Measurements from ENCODE around the gene FGF21.
"Not testable (repeated sequence)": the region's sequence is repeated elsewhere in the genome, so short reads cannot be mapped to it uniquely, and the experiment has no call there.

FGF21 gene

DNA sequence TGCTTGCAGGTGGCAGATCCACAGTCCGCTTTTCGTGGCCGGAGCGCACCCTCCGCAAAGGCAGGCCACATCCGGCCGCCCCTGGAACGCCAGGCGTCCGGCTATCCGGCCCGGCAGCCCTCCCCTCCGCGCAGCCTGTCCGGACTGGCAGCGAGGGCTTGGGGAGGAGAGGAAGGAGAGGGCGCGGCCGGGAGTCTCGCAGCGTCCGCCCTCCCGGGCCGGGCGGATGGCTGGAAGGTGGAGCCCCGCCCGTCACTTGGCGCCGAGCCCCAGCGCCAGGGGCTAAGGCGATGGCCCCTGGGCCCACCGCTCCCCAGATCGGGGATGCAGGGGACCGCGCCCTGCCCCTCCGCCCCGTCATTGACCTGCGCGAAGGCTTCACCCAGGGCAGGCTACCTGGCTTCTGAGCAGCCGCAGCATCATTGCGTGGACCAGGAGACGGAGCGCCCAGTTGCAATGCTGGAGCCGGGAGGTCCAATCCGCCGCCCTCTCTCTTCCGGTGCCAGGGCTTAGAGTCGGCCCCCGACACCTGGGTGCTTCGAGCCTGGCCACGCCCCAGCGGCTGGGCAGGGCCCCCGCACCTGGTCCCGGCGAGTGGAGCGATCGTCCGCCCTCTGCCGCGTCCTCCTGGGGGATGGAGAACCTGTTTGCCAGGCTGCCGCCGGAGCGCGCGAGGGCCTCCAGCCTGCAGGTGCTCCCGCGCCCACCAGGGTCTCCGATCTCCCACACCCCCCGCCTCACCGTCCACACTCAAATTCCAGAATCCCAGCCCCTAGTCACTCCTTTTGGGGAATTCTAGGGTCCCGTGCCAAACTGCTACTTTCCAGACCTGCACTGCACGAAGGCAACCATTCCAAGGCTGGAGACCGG is 2.6 kb upstream of the FGF21 start, which contains the start of gene FUT1:
TSS of gene FUT1 (minus strand) at position 146 of the 870 bp plus-strand sequence. CDS start 1,360 bp downstream, outside the sequence.
- DNase-seq, result no peak

DNA sequence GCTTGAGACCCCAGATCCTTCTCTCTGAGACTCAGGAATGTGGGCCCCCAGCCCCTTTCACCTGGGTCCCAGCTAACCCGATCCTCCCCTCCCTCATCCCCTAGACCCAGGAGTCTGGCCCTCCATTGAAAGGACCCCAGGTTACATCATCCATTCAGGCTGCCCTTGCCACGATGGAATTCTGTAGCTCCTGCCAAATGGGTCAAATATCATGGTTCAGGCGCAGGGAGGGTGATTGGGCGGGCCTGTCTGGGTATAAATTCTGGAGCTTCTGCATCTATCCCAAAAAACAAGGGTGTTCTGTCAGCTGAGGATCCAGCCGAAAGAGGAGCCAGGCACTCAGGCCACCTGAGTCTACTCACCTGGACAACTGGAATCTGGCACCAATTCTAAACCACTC is 463 bp downstream of the FGF21 start:
- DNase-seq, result no peak

- no peak for DNase-seq
These were observed 888 bp downstream of the FGF21 start for GRCh38 chr19:48756212-48756611.

- DNase-seq, result no peak
These were observed 1.4 kb downstream of the FGF21 start for GRCh38 chr19:48756686-48757085.

GRCh38 chr19:48757089-48757675 is 1.9 kb downstream of the FGF21 start:
- DNase-seq, result no peak

DNA sequence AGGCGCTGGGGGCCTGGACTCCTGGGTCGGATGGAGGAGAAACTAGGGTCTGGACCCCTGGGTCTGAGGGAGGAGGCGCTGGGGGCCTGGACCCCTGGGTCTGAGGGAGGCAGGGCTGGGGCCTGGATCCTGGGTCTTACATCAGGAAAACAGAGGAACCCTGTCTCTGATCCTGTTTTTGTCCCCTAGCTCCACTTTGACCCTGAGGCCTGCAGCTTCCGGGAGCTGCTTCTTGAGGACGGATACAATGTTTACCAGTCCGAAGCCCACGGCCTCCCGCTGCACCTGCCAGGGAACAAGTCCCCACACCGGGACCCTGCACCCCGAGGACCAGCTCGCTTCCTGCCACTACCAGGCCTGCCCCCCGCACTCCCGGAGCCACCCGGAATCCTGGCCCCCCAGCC is 2.4 kb downstream of the FGF21 start:
- no peak for DNase-seq

- no peak for DNase-seq
These were observed 5.3 kb downstream of the FGF21 start for GRCh38 chr19:48760504-48761205.

DNA sequence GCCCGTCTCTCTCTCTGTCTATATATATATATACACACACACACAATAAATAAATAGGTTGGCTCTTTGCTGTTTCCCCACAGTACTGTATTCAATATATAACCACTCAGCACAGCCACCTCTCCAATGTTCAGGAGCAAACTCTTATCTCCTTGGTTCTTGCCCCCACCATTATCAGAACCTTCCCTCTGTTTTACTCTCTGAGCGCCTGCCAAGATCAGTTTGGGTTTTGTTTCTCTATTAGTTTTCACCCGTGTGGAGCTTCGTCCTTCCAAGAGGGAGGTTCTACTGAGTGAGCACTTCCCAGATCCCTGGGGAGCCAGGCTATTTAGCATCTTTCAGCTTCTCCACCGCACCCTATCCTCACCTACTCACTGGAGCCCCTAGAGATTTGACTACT is 10.5 kb downstream of the FGF21 start:
- not testable (repeated sequence) for DNase-seq

- not testable (repeated sequence) for DNase-seq
These were observed 12.9 kb downstream of the FGF21 start for GRCh38 chr19:48768171-48768753.

DNA sequence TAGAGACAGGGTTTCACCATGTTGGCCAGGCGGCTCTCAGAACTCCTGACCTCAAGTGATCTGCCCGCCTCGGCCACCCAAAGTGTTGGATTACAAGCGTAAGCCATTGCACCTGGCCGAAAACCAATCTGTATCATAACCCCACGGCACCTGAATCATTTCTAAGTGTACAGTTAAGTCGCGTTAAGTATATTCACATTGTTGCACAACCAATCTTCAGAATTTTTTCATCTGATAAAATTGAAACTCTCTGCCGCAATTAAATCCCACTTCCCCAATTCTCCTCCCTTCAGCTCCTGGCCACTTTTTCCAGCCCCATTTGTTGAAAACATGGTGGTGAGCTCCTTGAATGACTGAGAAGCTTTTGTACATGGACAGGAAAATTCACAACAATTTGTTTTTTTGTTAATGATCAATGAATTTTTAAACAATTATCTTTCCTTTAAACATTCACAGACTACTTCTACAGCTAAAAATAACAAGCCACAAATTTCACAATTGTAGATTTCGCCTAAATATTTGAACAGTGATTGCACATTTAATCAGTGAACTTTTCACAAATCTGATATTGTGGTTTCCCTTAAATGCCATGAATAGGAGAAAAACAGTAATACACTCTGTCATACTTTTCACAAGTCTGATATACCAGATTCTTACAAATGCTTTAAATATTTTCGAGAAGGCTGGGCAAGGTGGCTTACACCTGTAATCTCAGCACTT is 13.8 kb downstream of the FGF21 start:
- no peak for DNase-seq

GRCh38 chr19:48770266-48770665 is 14.9 kb downstream of the FGF21 start:
- DNase-seq, result peak; percentile 52

- DNase-seq, result no peak
These were observed 15.6 kb downstream of the FGF21 start for GRCh38 chr19:48770734-48771472.

DNA sequence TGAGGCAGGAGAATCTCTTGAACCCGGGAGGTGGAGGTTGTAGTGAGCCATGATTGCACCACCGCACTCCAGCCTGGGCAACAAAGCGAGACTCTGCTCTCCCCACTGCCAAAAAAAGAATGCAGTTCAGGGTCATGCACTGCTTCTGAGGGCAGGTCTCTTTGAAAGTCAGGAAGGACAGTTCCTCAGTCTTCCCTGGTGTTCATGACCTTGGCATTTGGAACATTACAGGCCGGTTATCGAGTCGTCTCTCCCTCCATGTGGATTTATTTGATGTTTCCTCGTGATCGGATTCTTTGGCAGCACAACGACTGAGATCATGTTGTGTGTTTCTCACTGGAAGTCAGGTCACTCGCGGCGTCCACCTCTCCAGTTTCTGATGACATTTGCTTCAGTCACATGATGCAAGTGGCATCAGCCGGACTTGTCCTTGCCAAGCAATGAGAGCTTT is 17.2 kb downstream of the FGF21 start:
- DNase-seq, result no peak

GRCh38 chr19:48777139-48777538 is 21.8 kb downstream of the FGF21 start:
- DNase-seq, result no peak

DNA sequence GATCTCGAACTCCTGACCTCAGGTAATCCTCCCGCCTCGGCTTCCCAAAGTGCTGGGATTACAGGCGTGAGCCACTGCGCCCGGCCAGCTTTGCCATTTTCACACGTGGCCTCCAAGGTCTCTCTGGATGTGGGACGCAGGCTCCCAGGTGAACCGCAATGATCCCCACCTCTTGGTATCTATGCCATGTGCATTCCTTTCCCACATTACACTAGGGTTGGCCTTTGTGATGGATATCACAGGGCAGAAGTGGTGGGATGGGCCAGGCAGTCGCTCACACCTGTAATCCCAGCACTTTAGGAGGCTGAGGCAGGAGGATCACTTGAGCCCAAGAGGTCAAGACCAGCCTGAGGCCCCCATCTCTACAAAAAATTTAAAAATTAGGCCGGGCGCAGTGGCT is 22.4 kb downstream of the FGF21 start:
- DNase-seq, result no peak

GRCh38 chr19:48779636-48780035 is 24.3 kb downstream of the FGF21 start:
- DNase-seq, result no peak

DNA sequence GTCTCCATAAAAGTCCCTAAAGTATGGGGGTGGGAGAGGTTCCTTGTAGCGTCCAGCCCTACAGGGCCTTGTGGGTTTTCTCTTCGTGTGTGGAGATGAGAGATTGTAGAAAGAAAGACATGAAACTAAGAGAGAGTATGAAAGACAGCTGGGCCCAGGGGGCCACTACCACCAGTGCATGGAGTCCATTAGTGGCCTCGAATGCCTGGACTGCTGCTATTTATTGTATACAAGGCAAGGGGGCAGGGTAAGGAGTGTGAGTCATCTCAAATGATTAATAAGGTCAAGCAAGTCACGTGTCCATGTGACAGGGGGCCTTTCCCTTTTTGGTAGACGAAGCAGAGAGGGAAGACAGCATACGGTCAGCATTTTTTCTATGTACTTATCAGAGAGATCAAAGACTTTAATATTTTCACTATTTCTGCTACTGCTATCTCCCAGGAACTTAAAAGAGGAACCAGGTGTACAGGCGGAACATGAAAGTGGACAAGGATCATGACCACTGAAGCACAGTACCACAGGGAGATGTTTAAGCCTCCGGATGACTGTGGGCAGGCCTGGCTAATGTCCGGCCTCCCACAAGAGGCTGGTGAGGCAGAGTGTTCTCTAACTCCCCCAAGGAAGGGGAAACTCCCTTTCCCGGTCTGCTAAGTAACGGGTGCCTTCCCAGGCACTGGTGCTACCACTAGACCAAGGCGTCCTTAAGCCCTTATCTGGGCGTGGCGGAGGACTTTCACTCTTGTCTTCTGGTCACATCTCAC is 25.5 kb downstream of the FGF21 start:
- peak; percentile 26 for DNase-seq

DNA sequence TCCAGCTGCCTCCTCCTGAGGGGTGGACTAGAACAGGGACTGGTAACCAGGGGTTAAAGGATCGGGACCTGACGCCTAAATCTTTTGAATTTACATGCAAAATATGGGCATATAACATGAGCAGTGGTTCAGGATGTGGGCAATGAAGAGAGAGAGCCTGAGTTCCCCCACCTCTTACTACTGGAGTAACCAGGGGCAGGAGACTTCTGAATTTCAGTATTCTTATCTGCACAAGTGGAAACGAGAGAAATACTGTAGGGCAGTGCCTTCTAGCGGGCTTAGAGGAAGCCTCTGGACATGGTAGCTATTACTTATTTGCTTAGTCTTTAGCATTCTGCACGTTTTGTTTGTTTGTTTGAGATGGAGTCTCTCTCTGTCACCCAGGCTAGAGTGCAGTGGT is 29.2 kb downstream of the FGF21 start:
- DNase-seq, result no peak

DNA sequence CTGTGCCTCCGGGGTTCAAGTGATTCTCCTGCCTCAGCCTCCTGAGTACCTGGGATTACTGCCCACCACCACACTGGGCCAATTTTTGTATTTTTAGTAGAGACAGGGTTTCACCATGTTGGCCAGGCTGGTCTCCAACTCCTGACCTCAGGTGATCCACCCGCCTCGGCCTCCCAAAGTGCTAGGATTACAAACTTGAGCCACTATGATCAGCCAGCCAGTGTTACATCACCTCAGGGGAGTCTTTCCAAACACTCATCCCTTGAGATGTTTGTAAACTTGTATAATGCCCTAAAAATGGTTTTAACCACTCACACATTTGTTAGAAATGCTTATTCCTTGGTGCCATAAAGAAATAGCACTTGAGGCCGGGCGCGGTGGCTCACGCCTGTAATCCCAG is 31.1 kb downstream of the FGF21 start:
- not testable (repeated sequence) for DNase-seq

DNA sequence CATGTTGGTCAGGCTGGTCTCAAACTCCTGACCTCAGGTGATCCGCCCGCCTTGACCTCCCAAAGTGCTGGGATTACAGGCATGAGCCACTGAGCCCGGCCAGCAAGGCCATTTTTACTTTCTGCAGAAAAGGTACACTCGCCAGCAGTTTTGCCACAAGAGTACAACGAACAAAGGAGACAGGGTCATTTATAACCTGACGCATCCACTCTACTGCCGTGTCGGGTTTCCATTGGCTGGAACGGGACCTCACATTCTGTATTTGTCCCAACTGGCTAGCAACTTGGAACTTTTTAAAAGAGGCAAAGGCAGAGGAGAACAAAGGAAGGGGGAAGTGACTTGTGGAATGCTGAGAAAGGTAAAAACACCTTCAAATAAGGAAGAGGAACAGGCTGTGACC is 32.0 kb downstream of the FGF21 start:
- DNase-seq, result not testable (repeated sequence)

GRCh38 chr19:48793271-48793670 is 37.9 kb downstream of the FGF21 start:
- no peak for DNase-seq
